LNCaP clone FGC (cell line): ENCODE data around the gene HMCN2.

ENCODE experiments used
- DNase-seq: peaks from one replicate; pipeline ENCODE4 v3.0.0-alpha.2; 2011; ENCODE audit warnings: low read depth
- H3K4me3 ChIP-seq: 2 replicates; pipeline ENCODE4 v1.5.1; 2011; ENCODE audit warnings: mild to moderate bottlenecking, low read depth, low read length, control low read depth
- CTCF ChIP-seq: IDR thresholded peaks from 2 replicates; pipeline ENCODE4 v1.5.1; 2012; ENCODE audit warnings: mild to moderate bottlenecking; ENCODE audit not compliant: control insufficient read depth, insufficient read depth; ENCODE audit errors: extremely low read depth

Gene HMCN2

DNA sequence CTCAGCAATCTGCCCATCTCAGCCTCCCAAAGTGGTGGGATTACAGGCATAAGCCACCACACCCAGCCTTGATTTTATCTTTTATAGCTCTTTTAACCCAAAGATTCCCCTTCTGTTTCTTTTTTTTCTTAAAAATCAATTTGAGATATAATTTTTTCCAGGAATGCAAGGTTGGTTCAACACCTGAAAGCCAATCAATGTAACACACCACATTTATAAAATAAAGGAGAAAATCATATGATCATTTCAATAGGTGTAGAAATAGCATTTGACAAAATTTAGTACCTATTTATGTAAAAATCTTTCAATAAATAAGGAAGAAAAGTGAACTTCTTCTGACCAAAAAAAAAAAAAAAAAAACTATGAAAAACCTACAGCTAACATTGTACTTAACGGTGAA lies 175.5 kb downstream of the HMCN2 start:
- no peak overlapping the region for H3K4me3 ChIP-seq
- DNase-seq = no peak
- no peak for TF ChIP-seq CTCF

DNA sequence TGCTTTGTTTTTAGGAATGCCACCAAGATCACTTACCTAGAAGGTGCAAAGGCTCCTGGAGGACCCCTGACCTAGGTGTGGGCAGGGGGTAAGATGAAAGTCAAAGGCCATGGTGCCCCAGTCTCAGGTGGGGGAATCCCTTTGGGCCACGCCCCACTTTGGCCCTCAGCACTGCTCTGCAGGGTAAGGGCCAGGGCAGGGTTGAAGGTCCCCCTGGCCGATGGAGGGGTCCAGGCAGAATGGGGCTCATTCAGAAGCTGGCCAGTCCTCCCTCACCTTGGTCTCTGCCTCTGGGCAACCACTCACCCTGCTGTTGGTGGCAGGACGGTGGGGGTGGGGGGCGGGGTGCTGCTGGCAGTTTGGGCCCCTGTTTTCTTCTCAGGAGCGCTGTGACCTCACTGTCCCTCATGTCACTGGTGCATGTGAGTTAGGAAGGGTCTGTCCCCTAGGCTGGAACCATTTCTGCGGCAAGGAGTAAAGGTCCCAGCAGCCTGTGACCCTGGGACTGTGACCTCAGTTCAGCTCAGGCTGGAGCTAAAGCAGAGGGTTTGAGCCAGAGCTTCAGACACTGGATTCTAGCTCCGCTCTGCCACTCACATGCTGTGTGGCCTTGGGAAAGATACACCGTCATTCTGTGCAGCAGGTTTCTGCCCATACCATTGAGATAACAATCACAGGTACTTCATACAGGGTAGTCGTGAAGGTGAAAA lies 177.3 kb downstream of the HMCN2 start:
- no peak for TF ChIP-seq CTCF
- no peak for DNase-seq
- no peak overlapping the region for H3K4me3 ChIP-seq

GRCh38 chr9:130443456-130443801 lies 177.9 kb downstream of the HMCN2 start:
- TF ChIP-seq CTCF = no peak
- H3K4me3 ChIP-seq = no peak overlapping the region
- DNase-seq = no peak

DNA sequence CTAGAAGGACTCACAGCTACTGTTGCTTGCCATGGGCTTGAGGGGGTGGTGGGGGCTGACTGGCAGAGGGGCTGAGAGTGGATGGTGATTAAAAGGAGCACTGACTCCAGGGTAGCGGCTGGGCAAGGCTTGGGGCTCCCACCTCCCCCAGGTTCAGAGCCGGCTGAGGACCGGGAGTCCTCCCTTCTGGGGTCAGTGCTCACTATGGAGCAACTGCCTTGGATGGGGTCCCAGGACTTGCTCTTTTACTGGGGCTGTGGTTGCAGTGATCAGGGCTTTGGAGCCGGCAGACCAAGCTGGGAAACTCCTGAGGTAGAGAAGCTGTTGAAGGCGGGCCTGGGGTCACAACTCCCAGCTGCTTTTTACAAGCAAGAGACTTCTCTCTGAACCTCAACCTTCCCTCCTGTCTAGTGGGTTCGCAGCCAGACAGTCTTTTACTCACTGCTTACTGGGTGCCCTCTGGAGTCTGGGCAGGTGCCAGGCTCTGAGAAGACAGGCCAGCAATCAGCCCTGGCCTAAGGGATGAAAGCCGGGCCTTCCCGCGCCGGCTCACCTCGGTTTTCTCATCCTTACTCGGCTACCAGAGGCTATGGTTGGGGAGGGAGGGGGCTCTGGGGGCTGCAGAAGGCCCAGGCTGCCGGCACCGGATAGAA lies 178.4 kb downstream of the HMCN2 start:
- DNase-seq = no peak
- peak overlapping the region; percentile 9; the same call in 1 of the 2 replicates for H3K4me3 ChIP-seq
- no peak for TF ChIP-seq CTCF

- peak; percentile 33 for DNase-seq
- peak within 1 kb of the TSS; percentile 65 for H3K4me3 ChIP-seq
- no peak for TF ChIP-seq CTCF
Measured at GRCh38 chr9:130444565-130445221, 179.1 kb downstream of the HMCN2 start, which contains the start of gene ASS1. Gene ASS1, plus strand, starts transcription at chr9:130444961. Its CDS starts 7,268 bp downstream, at chr9:130452229.

DNA sequence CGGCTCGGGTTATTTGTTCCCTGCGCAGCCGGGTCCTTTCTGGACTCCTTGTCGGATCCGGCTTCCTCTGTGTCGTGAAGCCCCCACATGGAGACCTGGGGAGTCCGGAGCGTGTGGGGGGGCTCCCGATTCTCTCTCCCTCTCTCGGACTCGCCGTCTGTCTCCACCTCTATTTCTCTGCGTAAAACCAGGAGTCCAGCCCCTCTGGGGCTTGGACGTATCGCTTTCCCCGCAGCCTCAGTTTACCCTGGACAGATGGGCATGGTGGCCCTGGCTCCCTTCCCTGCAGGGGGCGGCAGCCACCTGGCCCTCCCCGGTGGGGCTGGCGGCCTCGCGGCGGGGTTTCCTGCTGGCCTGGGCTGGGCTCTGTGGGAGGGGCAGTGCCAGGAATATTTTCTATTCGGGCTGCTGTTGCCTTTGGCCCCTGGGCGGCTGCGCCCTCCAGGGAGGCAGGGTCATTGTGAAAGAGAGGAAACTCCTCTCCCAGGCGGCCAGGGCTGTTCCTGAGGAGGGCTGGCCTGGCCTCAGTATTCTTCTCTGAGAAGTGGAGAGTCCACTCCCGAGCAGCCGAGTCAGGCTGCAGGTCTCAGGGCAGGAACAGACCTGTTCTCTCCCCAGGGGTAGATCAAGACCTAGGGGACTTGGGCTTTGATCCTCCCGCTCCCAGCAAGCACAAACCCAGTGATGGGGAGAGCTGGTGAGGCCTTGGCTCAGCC lies 179.9 kb downstream of the HMCN2 start:
- no peak for DNase-seq
- TF ChIP-seq CTCF = no peak

More for the DNA sequence above, 179.9 kb downstream of the HMCN2 start:
- H3K4me3 ChIP-seq = peak overlapping the region; percentile 65
